CD4-positive, alpha-beta T cell (primary cell): ENCODE results near the gene COL13A1. TPM values are rescaled to one million over a fixed set of nuclear protein-coding genes. Genes with fewer than 3 reads are reported as not detected.

Experiments
- ATAC-seq: fragments of 200-7000 bp; cut with Tn5 transposase; one replicate; pipeline ENCODE4 v1.10.0; 2022; ENCODE audit warnings: mild to moderate bottlenecking; ENCODE audit not compliant: poor library complexity
- CTCF ChIA-PET: fragments of 350-600 bp; sonication (Branson Sonifier 250); formaldehyde crosslinking; loops from one replicate; lab custom pipeline; 2021; ENCODE audit warnings: antibody characterized with exemption, inconsistent platforms; lab: Charles Lee
- POLR2A ChIA-PET: fragments of 350-600 bp; sonication (Branson Sonifier 250); formaldehyde crosslinking; loops from one replicate; lab custom pipeline; 2021; ENCODE audit warnings: antibody characterized with exemption, inconsistent platforms; lab: Charles Lee
- DNase-seq, 14 experiments: peaks; one replicate each; pipeline ENCODE4 v3.0.0-alpha.2; 2013 to 2020; ENCODE audit warnings: mixed read lengths in 2 of 14
- H3K27ac ChIP-seq, 2 donors: one replicate each; pipeline versions ENCODE4 v1.5.1 to v1.7.0; 2013; ENCODE audit warnings: low read length in 2 of 2, low read depth in 1 of 2, mild to moderate bottlenecking in 1 of 2
- H3K27me3 ChIP-seq, 2 experiments: 1 replicate in 1 of 2; 2 replicates in 1 of 2; pipeline versions ENCODE4 v1.6.1 to v1.7.0; 2013; ENCODE audit warnings: low read length in 2 of 2, control low read depth in 1 of 2, mild to moderate bottlenecking in 1 of 2, moderate library complexity in 1 of 2; ENCODE audit not compliant: insufficient read depth in 2 of 2, control insufficient read depth in 1 of 2
- H3K36me3 ChIP-seq: one replicate; pipeline ENCODE4 v1.6.1; 2013; ENCODE audit warnings: low read length, control low read depth; ENCODE audit not compliant: insufficient read depth
- H3K4me1 ChIP-seq: one replicate; pipeline ENCODE4 v1.6.1; 2013; ENCODE audit warnings: low read length, control low read depth; ENCODE audit not compliant: insufficient read depth
- H3K4me3 ChIP-seq: one replicate; pipeline ENCODE4 v1.5.1; 2013; ENCODE audit warnings: mild to moderate bottlenecking, low read length, moderate library complexity
- H3K9me3 ChIP-seq, 2 experiments: 1 replicate in 1 of 2; 2 replicates in 1 of 2; pipeline versions ENCODE4 v1.6.1 to v1.7.0; 2013; ENCODE audit warnings: low read length in 2 of 2, mild to moderate bottlenecking in 2 of 2, control low read depth in 1 of 2, moderate library complexity in 1 of 2; ENCODE audit not compliant: control insufficient read depth in 1 of 2, insufficient read depth in 1 of 2
- H3K27ac Mint-ChIP-seq: one replicate; pipeline ENCODE4 v1.8.0; 2020; ENCODE audit warnings: mixed read lengths
- H3K27me3 Mint-ChIP-seq: one replicate; pipeline ENCODE4 v1.8.0; 2021; ENCODE audit warnings: mixed read lengths
- H3K36me3 Mint-ChIP-seq: one replicate; pipeline ENCODE4 v1.8.0; 2021; ENCODE audit warnings: low read depth, mixed read lengths
- H3K4me1 Mint-ChIP-seq: one replicate; pipeline ENCODE4 v1.8.0; 2021; ENCODE audit warnings: low read depth, mixed read lengths
- H3K4me3 Mint-ChIP-seq: one replicate; pipeline ENCODE4 v1.8.0; 2020; ENCODE audit warnings: mild to moderate bottlenecking, mixed read lengths
- H3K9me3 Mint-ChIP-seq: one replicate; pipeline ENCODE4 v1.8.0; 2020; ENCODE audit warnings: mixed read lengths
- CTCF ChIP-seq: fragments of 200-600 bp; IDR thresholded peaks from one replicate; pipeline ENCODE4 v1.8.0; 2022; ENCODE audit warnings: antibody characterized with exemption, mild to moderate bottlenecking
- intact Hi-C, 2 experiments: fragments of 100-400 bp; cut with DNase I in 1 of 2; cut with micrococcal nuclease in 1 of 2; formaldehyde crosslinking; loops; one replicate each; pipeline versions ENCODE4 v1.15.1 to v1.9.0; 2023 to 2025; cut with DNase I, micrococcal nuclease
- total RNA-seq, 174 experiments: library from RNA in 2 of 174; stranded (reverse) in 2 of 174; gene quantifications; one replicate each; pipeline ENCODE4 v1.2.3 and lab custom pipeline; 2021 to 2026

Gene COL13A1
- total RNA-seq, 2 experiments from 2014 or later: not detected

- Histone ChIP-seq H3K27me3 (peaks cover 3 to 12% of the 10 kb centered on the region in 2 experiments), H3K4me3 (no peak overlapping the region), H3K36me3 (no peaks in the 10 kb centered on the region), H3K4me1 (peaks cover 3% of the 10 kb centered on the region), H3K27ac (no peak overlapping the region), H3K9me3 (no peaks in the 10 kb centered on the region)
- ATAC-seq: no peak
- intact Hi-C loops: no loop called here
- DNase-seq: no peak
- ChIA-PET CTCF (no interaction called here), POLR2A (no interaction called here)
- no peak for TF ChIP-seq CTCF
- Mint-ChIP-seq H3K36me3 (no peaks in the 10 kb centered on the region), H3K4me3 (no peak overlapping the region), H3K27ac (no peak overlapping the region), H3K27me3 (peaks cover 47% of the 10 kb centered on the region), H3K4me1 (no peaks in the 10 kb centered on the region), H3K9me3 (no peaks in the 10 kb centered on the region)
Measured at GRCh38 chr10:69972981-69973397, 171.3 kb downstream of the COL13A1 start.

GRCh38 chr10:69973678-69974077 lies 172.0 kb downstream of the COL13A1 start:
- Histone ChIP-seq H3K27ac (no peak overlapping the region), H3K4me3 (no peak overlapping the region), H3K27me3 (peaks cover 3 to 12% of the 10 kb centered on the region in 2 experiments), H3K36me3 (no peaks in the 10 kb centered on the region), H3K4me1 (peaks cover 3% of the 10 kb centered on the region), H3K9me3 (no peaks in the 10 kb centered on the region)
- no peak for TF ChIP-seq CTCF
- CTCF ChIA-PET: no interaction called here
- Mint-ChIP-seq H3K9me3 (no peaks in the 10 kb centered on the region), H3K27ac (no peak overlapping the region), H3K27me3 (peaks cover 52% of the 10 kb centered on the region), H3K4me1 (no peaks in the 10 kb centered on the region), H3K36me3 (no peaks in the 10 kb centered on the region), H3K4me3 (no peak overlapping the region)
- intact Hi-C loops: no loop called here
- POLR2A ChIA-PET: no interaction called here
- no peak for ATAC-seq
- DNase-seq: no peak

- ChIA-PET POLR2A (interaction anchor here (0.6 kb wide), 1 partner anchor 840 kb away, joined by 5 read pairs; no protein-coding TSS in a partner anchor), CTCF (interaction anchor here (0.5 kb wide), 1 partner anchor 166 kb away, joined by 4 read pairs; no protein-coding TSS in a partner anchor)
- ATAC-seq (no peak), DNase-seq (no peak)
- Histone ChIP-seq H3K4me1 (peaks cover 3% of the 10 kb centered on the region), H3K36me3 (no peaks in the 10 kb centered on the region), H3K9me3 (peaks cover 1 to 2% of the 10 kb centered on the region in 2 experiments), H3K27ac (no peak overlapping the region), H3K27me3 (peaks cover 3 to 12% of the 10 kb centered on the region in 2 experiments), H3K4me3 (no peak overlapping the region)
- Mint-ChIP-seq H3K36me3 (no peaks in the 10 kb centered on the region), H3K9me3 (no peaks in the 10 kb centered on the region), H3K27ac (no peak overlapping the region), H3K27me3 (peaks cover 45% of the 10 kb centered on the region), H3K4me3 (no peak overlapping the region), H3K4me1 (no peaks in the 10 kb centered on the region)
- intact Hi-C loops: no loop called here
- no peak for TF ChIP-seq CTCF
Measured at GRCh38 chr10:69974551-69975155, 172.9 kb downstream of the COL13A1 start.
